ENCODE results near the gene ALG11.
A peak's percentile ranks its signal among the peaks of the same experiment; 100 is the strongest.

Gene ALG11

DNA sequence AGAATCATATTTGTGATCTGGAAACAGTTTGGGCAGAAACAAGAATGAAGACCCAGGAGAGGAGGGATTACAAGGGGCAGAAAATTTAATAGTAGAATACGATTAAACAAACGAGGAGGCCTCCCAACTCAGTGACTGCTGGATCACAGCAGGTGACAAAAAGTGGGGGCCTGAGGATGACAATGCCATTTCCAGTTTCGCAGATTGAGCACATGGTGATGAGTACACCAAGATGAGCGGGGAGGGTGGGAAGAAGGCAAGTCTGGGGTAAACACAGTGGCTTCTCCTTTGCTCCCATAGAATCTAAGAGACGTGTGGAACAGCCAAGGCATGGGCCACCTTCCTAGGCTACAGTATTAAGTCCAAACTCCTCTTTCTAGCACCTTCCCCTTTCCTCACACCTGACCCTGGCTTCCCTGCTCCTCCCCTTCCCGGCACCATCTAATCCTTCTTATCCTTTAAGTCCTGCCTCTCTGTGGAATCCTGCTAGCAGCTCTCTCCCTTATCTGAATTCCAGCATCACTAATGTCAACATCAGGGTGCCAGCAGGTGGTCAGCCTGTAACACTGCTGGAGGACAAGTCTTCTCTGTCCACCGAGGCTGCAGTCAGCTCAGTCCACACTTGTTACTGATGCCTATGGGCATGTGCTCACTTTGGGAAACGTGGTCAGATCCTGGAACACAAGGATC lies 14.4 kb upstream of the ALG11 start:
- no peak for DNase-seq

GRCh38 chr13:51998723-51999509 lies 13.3 kb upstream of the ALG11 start:
- DNase-seq: no peak

DNA sequence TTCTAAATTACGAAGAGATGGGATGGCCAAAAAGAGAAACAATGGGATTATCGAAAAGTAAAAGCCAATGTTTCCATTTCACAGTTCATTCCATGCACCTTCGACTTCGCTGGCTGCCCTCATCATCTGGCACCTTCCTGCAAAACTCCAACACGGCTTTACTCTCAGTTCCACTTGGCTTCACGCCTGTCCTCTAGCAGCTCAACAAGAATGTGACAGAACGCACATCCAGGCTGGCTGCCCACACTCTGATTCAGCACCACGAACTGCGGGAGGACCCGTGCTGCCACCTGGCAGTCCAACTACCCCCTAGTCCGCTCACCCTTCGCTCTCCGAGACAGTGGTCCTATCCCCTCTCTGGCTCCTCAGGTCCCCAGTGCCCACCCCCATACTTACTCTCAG lies 12.7 kb upstream of the ALG11 start:
- DNase-seq: no peak

DNA sequence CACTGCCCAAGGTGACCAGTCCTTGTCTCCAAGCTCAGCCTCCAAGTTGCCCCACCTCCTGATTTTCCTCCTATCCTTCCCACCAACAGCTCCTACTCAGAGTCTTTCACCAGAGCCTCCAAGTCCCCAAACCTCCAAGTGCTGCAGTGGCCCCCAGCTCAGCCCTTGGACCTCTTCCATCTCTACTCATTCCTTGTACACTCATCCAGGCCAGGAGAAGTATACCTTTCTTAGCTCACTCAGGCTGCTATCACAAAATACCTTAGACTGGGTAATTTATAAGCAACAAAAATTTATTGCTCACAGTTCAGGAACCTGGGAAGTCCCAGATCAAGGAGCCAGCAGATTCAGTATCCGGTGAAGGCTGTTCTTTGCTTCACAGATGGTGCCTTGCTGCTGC lies 12.3 kb upstream of the ALG11 start:
- no peak for DNase-seq

GRCh38 chr13:52001120-52001731 lies 11.0 kb upstream of the ALG11 start:
- peak in 1 of 2 experiments; percentile 29 for DNase-seq

GRCh38 chr13:52002361-52002760 lies 9.8 kb upstream of the ALG11 start:
- no peak for DNase-seq

GRCh38 chr13:52003541-52003940 lies 8.7 kb upstream of the ALG11 start:
- DNase-seq: peak in 1 of 2 experiments; percentile 1

DNA sequence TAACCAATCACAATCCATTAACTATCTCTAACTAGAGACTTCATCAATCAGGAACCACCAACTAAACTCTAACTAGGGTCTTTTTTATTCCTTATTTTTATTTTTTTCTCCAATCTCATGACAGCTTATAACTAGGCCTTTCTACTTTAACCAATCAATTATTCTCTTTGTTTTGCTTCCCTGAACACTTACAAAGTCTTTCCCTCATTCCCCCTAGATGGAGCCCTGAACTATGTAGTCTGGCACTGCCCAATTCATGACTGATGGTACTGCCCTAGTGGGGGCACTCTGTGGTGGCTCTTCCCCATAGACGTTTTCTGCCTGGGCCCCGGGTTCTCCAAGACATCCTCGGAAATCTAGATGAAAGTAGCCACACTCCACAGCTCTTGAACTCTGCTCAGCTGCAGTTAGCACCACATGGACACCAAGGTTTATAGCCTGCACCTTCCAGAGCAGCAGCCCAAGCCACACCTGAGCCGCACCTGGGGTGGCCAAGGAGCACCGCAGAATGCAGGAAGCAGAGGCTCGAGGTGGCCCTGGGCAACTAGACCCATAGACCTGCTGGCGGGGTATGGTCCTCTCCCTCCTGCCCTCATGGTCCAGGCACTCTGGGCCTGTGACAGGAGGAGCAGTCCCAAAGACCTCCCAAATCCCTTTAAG lies 7.6 kb upstream of the ALG11 start:
- DNase-seq: no peak

- no peak for DNase-seq
These were observed 6.2 kb upstream of the ALG11 start for GRCh38 chr13:52005841-52006522.

DNA sequence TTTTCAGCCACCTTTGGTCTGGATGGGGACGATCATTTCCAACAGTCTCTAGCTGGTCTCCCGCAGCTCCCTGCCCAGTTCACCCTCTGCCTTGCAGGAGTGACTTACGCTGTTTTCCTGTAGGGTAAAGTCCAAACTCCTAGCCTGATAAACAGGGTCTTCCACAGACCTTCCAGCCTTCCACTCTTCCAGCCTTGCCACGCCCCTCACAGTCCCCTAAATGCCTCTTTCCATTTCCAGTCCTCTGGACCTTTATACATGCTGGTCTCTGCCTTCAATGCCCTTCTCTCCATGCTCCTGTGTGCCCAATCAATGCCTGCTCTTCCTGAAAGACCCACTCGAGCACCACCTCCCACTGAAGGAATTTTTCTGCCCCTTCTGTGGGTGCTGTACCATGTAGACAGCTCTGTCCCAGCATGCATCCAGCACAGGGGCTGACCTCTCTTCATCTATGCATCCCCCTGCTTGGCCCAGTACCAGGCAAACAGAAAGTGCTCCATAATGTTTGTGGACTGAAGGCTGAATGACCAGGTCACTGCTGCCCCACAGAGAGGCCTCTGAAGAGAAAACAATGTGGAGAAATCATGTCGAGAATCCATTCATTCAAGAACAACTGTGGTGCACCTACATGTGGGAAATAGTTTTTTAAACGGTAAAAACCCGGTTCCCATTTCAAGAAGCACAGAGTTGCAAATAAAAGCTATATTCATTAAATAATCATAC lies 5.5 kb upstream of the ALG11 start:
- DNase-seq: no peak

DNA sequence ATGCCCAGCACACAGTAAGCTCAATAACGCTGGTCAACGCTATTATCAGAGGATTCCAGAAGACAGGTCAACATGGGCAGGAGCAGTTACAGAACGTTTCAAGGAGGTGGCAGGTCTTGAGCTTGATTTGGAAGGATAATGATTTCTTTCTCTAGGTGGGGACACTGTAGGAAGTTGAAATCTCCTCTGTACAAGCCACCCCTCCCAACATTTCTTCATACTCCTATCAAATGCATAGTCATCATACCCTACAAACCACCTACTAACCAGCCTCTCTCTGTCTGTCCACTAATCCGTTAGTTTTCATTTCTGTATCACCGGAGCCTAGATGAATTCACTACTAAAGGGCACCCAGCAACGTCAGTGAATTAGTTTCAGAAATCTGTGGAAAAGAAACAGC lies 2.3 kb upstream of the ALG11 start:
- no peak for DNase-seq

GRCh38 chr13:52010890-52011631 lies 1.1 kb upstream of the ALG11 start, which contains the start of gene ATP7B:
Gene ATP7B, minus strand, starts transcription at chr13:52011450. Its CDS starts 113 bp downstream, at chr13:52011337.
- DNase-seq: no peak

- DNase-seq: no peak
These were observed 276 bp downstream of the ALG11 start for GRCh38 chr13:52012512-52012836.

DNA sequence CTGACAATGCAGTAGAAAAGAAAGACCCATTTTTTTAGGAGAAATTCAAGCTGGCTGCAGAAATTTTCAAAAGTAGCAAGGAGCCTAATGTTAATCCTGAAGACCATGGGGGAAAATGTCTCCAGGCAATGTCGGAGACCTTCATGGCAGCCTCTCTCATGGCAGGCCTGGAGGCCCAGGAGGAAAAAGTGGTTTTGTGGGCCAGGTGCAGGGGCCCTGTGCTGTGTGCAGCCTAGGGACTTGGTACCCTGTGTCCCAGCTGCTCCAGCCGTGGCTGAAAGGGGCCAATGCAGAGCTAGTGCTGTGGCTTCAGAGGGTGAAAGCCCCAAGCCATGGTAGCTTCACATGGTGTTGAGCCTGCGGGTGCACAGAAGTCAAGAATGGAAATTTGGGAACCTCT lies 4.1 kb downstream of the ALG11 start:
- no peak for DNase-seq

DNA sequence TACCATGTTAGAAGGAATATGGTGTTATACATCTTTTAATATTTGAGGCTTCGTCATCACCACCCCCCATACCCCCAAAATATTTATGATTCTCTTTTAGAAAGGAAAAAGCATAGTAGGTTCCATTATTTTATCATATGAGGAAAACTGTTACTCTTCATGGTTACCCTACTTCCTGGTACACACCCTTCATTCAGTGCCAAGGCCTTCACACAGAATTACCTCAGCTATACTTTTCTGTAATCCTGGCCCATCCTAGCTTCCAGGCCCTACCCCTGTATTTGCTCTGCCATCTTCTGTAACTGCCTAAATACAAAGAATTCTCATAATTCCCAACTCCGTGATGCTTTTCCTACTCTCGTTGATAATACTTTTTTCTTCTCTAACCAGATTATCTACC lies 8.0 kb downstream of the ALG11 start:
- no peak for DNase-seq

GRCh38 chr13:52022356-52022755 lies 10.2 kb downstream of the ALG11 start:
- DNase-seq: no peak

DNA sequence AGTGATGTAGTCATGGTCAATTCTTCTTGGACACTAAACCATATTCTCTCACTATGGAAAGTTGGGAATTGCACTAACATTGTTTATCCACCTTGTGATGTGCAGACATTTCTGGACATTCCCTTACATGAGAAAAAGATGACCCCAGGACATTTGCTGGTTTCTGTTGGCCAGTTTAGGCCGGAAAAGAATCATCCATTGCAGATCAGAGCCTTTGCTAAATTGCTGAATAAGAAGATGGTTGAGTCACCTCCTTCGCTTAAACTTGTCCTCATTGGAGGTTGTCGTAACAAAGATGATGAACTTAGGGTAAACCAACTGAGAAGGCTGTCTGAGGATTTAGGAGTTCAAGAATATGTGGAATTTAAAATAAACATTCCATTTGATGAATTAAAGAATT lies 12.3 kb downstream of the ALG11 start, which contains the start of gene UTP14C:
UTP14C (plus strand) TSS at position 211 of the 400 bp plus-strand sequence. CDS start 4,114 bp downstream, outside the sequence.
- no peak for DNase-seq

GRCh38 chr13:52025475-52026245 lies 13.5 kb downstream of the ALG11 start:
- DNase-seq: no peak

DNA sequence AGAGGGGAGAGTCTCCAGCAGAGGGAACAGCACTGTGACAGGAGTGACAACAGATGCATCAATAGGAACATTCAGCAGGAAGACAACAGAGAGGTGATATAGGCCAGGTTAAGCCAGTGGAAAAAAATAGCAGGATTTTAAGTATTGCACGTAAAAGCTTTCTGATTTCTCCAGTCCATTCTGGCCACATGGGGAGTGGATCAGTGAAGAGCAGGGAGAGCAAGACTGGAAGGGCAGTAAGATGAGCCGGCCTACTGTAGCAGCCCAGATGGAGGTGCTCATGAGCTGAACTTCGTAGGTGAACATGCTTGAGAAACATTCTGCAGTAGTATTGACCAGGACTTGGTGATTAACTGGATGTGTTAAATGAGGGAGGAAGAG lies 14.0 kb downstream of the ALG11 start:
- no peak for DNase-seq

GRCh38 chr13:52027832-52028231 lies 15.6 kb downstream of the ALG11 start:
- DNase-seq: no peak

- DNase-seq: no peak
These were observed 17.4 kb downstream of the ALG11 start for GRCh38 chr13:52029569-52029968.
